Measurements from ENCODE around the gene AUTS2.

AUTS2 gene

GRCh38 chr7:70838292-70838907, 1240.1 kb downstream of the AUTS2 start:
- no peak for TF ChIP-seq CTCF (IDR thresholded peaks at IDR 0.05; ENCODE audit: extremely low read depth, missing control alignments)
- DNase-seq (ENCODE audit: low spot score) = no peak
